Islet precursor cell (in vitro differentiated cells): ENCODE results near the gene PRDX3.
A peak's percentile ranks its signal among the peaks of the same experiment; 100 is the strongest.

Experiments used
- DNase-seq: peaks from one replicate; pipeline ENCODE4 v3.0.0-alpha.2; 2018

Gene PRDX3

DNA sequence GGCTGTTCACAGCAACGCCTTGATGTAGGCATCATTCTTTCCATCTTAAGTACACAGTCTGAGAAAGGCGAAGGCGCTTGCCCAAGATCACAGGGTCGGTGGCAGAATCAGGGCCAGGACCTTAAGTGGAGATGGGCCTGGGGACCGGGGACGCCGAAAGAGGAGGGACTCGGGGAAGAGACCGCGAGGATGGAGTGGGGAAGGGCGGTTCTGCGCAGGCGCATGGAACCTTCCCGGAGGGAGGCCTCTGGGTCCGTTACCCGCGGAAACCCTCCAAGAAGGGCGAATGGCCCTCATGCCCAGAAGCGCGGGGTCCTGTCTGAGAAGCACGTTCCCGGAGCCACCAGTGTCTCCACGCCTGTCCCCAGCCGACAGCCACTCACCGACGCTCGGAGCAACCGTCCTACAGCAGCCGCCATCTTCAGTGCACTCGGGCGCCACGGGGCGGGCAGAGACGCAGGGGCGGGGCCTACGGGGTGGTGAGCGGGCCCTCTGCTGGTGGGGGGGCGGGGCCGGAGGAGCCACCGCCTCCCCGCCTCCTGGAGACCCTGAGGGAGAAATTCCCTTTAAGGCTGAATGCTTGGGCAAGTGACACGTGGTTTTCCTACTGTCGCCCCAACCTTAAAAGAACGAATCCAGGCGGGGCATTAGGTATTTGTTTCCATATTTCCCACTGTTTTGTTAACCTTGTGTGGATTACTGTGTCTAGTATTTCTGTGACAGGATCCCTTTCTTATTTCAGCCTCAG is at the start of gene PRDX3:
TSS of gene PRDX3 (minus strand) at position 441 of the 748 bp plus-strand sequence. CDS start at position 419, 22 bp downstream.
- DNase-seq = peak; percentile 97

DNA sequence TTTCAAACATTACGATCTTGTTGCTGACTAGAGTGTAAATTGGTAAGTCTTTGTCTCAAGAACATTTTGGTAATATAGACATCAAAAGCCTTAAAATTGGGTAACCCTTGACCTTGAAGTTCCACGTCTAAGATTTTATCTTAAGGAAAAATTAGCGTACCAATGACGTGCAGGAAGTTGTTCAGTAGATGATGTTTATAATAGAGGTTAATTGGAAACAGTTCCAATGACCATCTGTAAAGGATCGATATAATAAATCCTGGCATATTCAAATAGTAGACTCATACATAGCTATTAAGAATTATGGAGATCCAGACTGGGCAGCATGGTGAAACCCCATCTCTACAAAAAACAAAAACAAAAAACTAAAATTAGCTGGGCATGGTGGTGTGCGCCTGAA is 49.2 kb upstream of the PRDX3 start:
- DNase-seq = no peak

DNA sequence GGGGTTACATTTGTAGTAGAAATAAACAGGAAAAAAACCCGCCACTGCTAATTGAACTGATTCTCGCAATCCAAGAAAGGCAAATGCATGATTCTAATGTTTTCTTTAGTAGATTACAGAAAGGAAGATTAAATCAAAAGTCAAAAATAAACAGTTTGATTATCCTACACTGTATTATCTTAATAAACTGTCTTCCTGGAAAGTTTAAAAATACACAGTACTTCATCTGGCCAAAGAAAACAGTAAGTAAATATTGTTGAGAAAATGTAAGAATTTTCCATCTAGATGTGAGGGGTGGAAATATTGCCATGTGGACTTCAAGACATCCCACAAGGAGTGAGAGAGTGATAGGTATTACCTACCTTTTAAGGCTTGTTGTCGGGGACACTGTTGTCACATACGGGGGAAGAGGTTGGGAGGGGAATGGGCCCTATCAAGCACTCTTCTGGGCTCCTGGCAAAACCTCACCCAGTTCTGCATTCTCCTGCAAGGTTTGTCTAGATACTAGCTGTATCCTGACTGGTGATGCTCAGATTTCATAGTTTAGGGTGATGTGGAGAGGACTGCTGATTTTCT is 46.6 kb upstream of the PRDX3 start:
- DNase-seq = no peak

DNA sequence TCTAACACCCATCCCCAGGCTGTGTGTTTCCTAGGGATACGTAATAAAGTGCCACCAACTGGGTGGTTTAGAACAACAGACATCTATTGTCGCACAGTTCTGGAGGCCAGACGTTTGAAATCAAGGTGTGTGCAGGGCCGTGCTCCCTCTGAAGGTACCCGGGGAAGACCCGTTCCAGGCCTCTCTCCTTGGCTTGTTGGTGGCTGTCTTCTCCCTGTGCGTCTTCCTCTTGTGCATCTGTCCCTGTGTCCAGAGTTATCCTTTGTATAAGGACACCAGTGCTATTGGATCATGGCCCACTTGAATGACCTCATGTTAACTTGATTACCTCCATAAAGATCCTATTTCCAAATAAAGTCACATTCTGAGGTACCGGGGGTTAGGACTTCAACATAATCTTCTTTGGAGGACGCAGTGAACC is 44.4 kb upstream of the PRDX3 start:
- no peak for DNase-seq

DNA sequence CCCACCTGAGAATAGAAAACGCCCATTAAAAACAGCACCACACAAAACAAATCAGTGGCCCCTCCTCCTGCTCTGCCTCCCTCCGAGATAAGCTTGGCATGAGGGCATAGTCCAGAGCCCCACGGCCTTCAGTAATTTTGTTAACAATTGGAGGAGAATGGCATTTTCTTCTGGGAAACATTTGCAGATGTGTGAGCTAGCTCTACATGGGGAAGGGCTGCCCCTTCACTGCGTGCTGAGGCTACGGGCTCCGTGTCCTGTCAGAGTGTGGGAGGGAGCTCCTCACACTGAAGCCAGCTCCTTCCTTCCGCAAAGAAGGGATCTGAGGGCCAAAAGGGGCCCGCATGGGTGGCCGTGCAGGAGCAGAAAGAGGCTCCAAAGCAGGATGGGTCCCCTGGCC is 43.9 kb upstream of the PRDX3 start:
- no peak for DNase-seq

DNA sequence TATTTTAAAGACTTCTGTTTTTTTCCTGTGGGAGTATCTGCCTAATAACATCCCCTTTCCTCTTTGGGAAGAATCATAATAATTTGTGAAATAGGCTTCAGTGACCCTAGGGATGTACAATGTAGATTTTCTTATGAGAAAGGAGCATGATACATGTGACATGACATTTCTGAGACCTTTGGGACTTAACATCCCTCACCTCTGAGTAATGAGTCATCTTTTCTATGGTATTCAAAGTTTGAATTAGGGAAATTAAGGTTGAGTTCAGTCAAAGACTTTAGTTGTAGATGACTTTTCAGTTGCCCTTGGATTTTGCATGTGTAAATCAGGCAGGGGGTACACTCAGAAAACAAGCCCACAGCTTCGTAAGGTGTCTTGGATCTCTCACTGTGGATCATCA is 43.1 kb upstream of the PRDX3 start:
- DNase-seq = no peak

DNA sequence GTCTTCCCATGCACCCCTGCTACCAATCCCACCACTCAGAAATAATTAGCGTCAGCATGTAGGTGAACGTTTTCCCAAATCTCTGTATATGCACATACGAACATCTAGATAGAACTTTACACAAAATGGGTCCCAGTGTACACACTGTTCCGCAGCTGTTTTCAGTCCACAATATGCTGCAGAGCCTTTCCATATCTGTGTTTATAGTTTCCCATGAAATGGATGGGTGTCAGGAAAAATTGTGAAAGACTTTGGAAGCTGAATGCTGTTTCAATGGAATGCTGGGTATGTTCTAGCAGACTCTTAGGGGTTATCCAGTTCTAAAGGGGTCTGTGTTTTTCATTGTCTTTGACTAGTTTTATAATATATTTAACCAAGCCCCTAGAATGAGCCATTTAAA is 42.6 kb upstream of the PRDX3 start:
- DNase-seq = no peak

DNA sequence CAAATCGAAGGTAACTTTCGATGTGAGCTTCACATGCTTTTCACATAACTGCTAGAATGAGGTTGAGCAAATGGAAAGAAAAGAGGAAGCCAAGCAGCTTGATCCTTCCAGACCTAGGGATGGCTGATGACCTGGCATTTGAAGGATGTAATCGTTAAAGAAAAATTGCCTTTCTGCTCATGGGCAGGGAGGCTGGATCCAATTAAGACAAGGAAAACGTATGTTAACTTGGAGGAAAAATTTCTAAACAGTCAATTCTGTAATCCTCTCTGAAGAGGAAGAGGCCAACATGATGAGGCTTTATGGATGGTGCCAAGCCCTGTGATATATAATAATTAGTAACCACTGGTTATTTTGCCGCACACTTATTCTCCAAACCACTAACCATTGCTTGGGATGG is 41.3 kb upstream of the PRDX3 start:
- DNase-seq = no peak

DNA sequence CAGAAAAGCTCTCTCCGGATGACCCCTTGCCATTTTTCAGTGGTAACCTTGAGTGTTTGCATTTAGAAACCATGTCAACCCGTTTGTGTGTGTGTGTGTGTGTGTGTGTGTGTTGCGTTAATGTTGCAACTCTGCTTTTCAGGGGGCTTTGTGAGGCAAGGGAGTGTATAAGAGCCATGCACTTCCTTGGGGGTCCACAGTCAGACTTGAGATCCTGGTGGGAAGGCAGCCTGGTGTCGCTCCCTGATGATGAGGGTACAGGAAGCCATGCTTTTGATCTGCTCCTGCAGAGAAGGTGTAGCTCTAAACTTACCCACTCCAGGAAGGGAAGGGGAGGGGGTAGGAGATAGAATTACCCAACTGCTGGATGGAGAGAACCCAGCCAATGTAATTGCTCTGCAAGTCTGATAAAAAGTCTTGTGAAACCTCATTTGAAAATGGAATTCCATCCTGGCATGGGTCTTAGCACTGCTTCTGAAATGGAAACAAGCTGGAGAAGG is 39.4 kb upstream of the PRDX3 start:
- DNase-seq = no peak

DNA sequence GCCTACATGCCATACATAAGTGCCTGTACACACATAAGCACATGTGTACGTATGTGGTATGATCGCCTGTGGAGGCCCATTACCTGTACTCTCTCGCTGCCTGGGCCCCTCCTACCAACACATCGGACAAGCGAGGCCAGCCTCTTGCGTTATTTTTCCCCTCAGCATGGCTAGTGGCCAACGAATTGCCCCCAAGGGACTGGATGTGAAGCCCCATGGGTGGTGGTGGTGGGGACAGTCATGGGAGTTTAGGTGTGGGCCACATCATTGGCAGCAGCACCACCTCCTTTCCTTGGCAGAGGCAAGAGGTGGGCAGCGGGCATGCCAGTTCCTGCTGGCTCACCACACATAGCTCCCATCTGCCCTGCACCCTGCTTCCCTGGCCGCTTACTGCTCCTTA is 38.8 kb upstream of the PRDX3 start:
- no peak for DNase-seq

DNA sequence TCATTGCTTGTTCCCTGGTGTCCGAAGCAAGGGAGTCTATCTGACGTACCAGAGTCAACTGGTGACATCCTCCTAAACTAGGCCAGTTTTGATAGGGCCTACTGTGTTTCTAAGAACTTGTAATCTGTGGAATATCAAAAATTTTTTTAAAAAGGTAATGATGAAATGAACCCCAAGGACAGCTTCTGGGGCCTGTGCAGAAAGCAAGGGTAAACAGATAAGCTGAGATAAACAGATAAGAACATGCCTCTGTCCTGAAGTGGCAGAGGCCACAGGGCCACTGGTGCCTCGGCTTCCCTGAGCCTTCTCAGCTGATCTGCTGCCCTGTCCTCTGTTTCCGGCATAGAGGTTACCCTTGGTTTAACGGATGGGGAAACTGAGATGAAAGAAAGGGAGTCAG is 37.5 kb upstream of the PRDX3 start:
- DNase-seq = no peak

DNA sequence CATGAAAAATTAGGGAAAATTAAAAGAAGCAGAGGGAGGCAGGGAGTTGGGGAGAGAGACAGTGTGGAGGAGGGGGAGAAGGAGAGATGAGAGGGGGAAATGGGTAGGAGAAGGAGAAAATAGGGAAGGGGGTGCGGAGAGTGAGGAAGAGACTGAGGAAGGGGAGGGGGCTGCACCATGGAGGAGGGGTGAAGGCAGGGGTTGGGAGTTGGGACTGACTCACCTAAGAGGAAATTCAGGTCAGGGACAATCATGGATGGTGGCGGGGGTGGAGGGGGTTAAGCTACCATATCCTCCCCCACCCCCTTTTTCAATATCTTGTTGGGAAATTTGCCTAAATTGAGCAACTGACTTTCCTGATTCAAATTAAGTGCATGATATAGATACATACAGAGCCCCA is 36.8 kb upstream of the PRDX3 start:
- DNase-seq = no peak

DNA sequence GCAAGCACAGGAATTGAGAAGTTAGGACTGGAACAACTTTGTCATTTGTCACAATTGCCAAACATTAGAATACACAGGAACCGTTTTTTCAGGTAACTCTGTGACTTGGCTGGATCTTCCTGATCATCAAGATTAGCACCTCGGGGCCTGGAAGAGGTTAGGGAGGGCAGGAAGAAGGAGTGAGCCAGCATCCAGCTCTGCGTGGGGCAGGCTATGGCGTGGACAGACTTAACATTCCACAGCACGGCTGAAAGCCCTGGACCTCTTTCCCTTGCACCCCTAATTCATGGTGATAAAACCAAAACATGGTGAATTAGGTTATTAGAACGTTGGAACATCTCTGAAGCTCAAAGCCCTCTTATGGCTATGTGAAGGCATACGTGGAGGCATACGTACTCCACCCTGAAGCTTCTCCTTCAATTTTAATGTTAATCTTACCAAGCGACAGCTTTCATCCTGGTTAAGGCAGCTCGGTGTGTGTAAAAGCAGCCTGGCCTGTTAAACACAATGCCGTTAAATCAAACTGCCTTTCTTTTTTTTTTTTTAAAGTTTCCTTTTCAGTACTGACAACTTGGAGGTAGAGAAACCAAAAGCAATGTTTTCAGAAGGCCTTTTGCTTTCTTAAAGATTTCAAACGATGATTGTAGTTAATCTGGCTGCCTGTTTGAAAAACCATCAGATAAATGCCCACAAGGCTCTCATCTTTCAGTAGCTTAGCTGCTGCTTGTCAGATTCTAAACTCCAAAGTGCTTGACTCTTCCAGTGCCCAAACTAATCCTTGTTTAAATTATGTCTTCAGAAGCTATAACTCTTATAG is 33.2 kb upstream of the PRDX3 start:
- peak; percentile 64 for DNase-seq

DNA sequence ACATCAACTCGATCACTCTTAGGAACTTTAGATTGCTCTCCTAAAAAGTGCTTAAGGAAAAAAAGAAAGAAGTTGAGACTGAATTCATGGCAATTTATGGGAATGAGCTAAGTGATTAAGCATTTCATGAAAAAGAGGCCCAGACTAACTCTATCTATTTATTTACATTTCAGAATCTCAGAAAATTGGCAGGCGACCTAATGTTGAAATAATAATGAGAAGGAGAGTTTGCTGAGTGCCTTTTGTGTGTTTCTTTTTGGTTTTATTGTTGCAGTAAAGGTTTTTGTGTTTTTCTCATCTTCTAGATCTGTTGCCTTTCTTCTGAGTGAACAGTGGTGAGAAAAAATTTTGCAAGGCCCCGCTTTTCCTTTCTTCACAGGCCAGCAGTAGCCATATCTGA is 32.6 kb upstream of the PRDX3 start:
- DNase-seq = no peak

DNA sequence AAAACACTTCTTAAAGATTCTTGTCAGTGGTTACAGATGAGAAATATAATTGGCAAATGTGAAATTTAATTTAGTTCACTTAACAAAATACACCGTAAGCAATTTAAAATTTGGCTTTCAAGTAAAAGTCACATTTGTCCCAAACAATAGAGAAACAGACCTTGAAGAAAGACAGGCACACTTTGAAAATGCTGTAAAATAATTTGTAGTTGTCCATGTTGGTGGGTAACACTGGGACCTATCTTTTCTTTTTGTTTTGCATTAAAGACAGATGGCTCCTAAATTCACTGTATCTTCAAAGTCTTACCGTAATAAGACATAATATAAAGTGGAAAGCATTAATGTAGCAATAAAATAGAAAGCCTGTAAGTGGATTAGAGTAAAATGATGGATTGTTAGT is 32.0 kb upstream of the PRDX3 start:
- no peak for DNase-seq

DNA sequence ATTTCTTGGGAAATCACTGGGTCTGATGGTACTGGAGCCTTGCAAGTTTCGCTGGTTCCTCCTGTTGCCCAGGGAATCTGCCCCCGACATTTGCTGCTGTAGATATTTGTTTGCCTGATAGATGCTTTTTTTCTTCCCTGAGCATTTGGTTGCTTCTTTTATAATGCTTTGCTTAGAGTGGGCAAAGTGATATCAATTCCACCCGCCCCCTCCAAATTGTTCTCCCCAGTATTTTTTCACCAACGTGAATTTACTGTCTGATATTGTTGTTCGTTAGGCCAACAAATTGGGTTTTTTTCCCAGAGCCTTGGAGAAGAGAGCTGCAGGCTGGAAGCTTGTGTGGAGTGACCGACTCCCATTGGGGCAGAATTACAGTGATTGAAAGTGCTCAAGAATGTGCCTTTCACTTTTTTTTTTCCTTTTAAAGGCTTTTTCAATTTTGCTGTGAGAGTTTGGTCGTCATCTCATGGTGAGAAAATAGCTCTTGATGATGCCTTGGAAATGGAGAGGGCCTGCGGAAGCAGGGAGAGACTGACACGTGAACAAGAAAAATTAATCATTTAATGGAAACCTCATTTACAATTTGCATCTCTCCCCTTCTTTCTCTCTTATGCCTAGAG is 31.2 kb upstream of the PRDX3 start:
- no peak for DNase-seq

DNA sequence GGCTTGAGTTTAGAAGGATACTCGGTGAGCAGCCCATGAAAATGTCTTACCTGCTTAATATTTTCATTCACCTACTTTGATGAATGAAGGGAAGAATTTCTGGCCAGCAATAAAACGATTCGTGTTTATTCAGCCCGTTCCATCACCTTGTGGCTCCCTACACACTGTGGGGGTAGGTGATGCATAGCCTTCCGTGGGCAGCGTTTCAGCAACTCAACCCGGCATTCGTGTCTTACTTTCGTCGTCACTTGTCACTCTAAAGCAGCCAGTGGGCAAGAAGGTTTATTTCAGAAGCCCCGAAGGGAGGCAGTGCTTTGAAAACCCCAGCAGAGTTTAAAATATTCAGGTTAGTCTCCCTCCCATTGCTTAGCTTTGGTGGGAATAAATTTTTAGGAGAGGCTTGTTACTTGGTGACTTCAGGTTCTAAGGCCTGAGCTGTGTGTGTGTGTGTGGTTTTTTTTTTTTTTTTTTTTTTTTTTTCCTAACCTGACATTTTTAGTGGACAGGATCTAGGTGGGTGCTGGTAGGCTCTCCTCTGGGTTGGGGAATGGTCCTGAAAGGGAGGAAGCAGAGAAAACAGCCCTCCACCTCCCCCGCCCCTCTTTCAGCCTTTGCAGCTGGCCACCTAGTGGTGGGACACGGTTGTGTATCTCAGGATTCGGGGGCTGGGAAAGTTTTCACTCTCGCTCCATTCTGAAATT is 30.6 kb upstream of the PRDX3 start:
- peak; percentile 75 for DNase-seq

DNA sequence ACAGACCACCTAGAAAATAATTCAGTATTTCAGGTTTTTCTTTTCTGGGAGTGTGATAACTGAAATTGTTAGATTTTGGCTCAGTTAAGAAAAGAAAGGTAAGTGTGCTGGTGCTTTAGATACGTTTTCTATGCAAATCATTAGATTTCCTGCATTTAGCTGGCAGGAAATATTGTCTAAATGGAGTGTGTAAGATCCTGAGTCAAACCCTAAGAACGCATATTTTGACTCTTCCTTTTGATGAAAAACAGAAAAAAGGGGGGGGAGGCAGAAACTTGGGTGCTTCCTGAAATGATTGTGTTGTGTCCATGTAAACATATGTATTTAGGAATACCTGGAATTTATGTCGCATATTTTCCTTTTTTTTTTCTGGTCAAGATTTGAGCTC is 29.9 kb upstream of the PRDX3 start:
- no peak for DNase-seq

DNA sequence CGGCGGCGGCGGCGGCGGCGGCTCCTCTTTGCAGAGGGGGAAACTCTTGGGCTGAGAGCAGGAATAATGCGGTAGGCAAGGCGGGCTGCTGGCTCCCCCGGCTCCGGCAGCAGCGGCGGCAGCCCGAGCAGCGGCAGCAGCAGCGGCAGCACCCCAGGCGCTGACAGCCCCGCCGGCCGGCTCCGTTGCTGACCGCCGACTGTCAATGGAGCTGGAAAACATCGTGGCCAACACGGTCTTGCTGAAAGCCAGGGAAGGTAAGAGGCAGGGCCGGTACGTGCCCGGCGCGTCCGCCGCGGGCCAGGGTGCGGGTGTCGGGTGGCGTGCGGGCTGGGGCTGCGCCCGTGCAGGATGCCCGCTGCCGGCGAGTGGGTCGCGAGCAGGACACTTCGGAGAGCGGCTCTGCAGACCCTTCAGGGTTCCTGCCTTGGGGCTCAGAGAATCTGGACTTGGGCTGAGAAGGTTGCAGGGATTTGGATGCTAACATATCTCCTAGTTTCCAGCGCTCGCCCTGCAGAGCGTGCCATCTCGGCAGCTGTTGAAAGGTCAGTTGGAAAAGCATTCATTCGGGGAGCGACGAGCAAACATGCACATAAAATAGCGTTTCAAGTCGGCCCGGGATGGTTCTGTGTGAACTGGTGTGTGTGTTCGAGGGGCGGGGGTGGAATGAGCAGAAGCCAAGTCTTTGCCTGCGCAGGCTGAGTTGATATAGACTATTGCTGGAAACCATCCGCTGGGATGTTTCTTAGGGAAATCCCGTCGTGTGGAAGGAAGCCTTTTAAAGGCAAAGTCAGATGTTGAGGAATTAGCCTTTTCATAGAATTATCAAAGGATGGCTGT is 29.3 kb upstream of the PRDX3 start:
- no peak for DNase-seq

DNA sequence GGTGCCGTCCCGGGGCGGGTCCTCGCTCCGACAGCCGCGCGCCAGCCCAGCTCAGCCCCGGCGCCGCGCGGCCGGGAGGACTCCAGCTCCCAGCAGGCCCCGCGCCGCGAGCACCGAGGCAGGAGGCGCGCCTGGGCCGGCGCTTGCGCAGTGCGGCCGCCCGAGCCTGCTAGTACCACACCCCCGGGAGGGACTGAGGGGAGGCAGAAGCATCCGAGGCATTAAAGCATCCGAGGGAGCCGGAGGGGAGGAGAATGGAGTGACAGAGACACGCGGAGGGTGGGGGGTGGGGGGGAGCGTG is 28.7 kb upstream of the PRDX3 start, which contains the start of gene GRK5:
TSS of gene GRK5 (plus strand) at position 206 of the 301 bp plus-strand sequence. CDS start 347 bp downstream, outside the sequence.
- DNase-seq = peak; percentile 98

DNA sequence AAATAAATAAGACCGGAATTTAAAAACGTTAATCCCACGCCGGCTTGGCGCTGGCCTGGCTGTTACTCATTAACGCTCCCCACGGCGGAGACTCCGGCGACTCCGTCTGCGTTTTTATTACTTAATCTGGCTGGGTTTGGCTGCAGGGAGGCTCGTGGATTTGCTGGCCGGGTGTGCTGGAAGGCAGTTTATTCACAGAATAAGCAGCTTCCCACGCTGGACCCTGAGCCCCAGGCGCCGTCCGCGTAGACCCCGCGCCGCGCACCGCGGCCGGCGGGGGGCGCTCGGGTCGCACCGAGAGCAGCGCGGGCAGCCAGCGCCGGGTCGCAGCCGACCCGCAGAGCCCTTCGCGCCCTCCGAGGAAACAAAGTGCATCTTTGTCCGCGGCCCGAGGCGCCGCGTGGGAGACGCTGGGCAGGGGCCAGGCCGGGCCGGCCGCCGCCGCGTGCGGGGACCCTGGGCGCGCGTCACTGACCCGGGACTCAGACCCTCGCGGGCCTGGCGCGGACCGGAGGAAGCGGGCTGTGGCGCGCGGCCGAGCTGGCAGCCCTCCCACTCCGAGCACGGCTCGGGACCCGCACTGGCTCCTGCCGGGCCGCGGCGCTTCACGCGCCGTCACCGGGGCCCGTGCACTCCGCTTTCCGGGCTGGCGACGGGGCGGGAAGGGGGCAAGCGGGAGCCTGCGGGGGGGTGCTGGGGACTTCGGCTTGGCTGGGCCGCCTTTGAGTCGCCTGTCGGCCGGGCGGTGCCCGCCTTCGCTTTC is 28.2 kb upstream of the PRDX3 start:
- peak; percentile 87 for DNase-seq
